GM12878 (cell line): ENCODE results near the gene METRNL.
"Not testable (repeated sequence)": the region's sequence is repeated elsewhere in the genome, so short reads cannot be mapped to it uniquely, and the experiment has no call there.

Experiments used
- CBFB ChIP-seq: IDR thresholded peaks from 2 replicates; pipeline ENCODE4 v1.6.1; 2016; ENCODE audit warnings: antibody characterized with exemption, low read depth
- CTCF ChIP-seq, 3 experiments: IDR thresholded peaks in 2 of 3; conservative IDR thresholded peaks in 1 of 3; 2 replicates each; pipeline ENCODE4 v1.5.1; 2011; ENCODE audit warnings: low read depth in 3 of 3, low read length in 3 of 3, mild to moderate bottlenecking in 3 of 3, control low read depth in 2 of 3, moderate library complexity in 2 of 3, inconsistent platforms in 1 of 3, mixed read lengths in 1 of 3; ENCODE audit not compliant: control insufficient read depth in 2 of 3, insufficient read depth in 1 of 3; ENCODE audit errors: extremely low read depth in 1 of 3
- EP300 ChIP-seq, 2 experiments: fragments of 150-350 bp in 1 of 2; IDR thresholded peaks; 2 replicates each; pipeline ENCODE4 v1.6.1; 2011 to 2012; ENCODE audit warnings: low read depth in 2 of 2, low read length in 2 of 2, borderline replicate concordance in 1 of 2, improper control_type of control experiment in 1 of 2, inconsistent platforms in 1 of 2; ENCODE audit not compliant: control insufficient read depth in 1 of 2
- MYC ChIP-seq: IDR thresholded peaks from 2 replicates; pipeline ENCODE4 v1.6.1; 2011; ENCODE audit warnings: mild to moderate bottlenecking, low read length, moderate library complexity, inconsistent platforms; ENCODE audit not compliant: insufficient read depth, insufficient replicate concordance, insufficient read length, severe bottlenecking
- RELB ChIP-seq: fragments of 450-650 bp; IDR thresholded peaks from 2 replicates; pipeline ENCODE4 v1.6.1; 2017; ENCODE audit warnings: low read depth, mild to moderate bottlenecking, moderate library complexity
- SIN3A ChIP-seq: IDR thresholded peaks from 2 replicates; pipeline ENCODE4 v1.6.1; 2012; ENCODE audit warnings: low read depth, low read length, improper control_type of control experiment
- SPI1 ChIP-seq: IDR thresholded peaks from 2 replicates; pipeline ENCODE4 v1.6.1; 2011; ENCODE audit warnings: low read depth, mild to moderate bottlenecking, low read length, moderate library complexity, borderline replicate concordance; ENCODE audit not compliant: insufficient read depth

- TF ChIP-seq CTCF (IDR thresholded peaks at IDR 0.05 in 2 of 3, conservative IDR thresholded peaks at IDR 0.05 in 1 of 3; ENCODE audit: control insufficient read depth in 2 of 3, extremely low read depth in 1 of 3, insufficient read depth in 1 of 3, low read depth in 3 of 3, low read length in 3 of 3); CBFB; EP300 (IDR thresholded peaks at IDR 0.05; ENCODE audit: borderline replicate concordance in 1 of 2, control insufficient read depth in 1 of 2, low read depth in 2 of 2, low read length in 2 of 2); RELB; SIN3A; SPI1; MYC: not testable (repeated sequence)
Observed at GRCh38 chr17:83140249-83140566, 60.8 kb downstream of the METRNL start.
